ENCODE data around the gene DISC1.
"Not testable (repeated sequence)": the region's sequence is repeated elsewhere in the genome, so short reads cannot be mapped to it uniquely, and the experiment has no call there.

DISC1 gene

DNA sequence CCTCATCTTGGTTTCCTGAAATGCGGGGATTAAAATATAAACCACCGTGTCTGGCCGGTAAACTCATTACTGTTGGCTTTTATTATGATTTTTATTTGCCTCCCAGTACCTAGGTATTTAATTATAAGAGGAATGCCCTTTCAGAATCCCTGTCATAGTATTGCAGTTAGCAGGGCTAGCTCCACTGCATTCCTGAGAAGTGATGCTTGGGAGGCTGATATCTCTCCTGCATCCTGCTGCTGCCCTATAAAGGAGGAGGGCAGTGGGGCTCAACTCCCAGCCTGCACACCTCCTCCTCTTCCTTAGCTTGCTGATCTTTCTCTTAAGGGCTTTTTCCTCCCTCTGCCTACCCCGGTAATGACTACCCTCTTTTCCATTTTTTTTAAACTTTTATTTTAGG lies 19.9 kb upstream of the DISC1 start:
- DNase-seq (ENCODE audit: low read depth) = no peak

DNA sequence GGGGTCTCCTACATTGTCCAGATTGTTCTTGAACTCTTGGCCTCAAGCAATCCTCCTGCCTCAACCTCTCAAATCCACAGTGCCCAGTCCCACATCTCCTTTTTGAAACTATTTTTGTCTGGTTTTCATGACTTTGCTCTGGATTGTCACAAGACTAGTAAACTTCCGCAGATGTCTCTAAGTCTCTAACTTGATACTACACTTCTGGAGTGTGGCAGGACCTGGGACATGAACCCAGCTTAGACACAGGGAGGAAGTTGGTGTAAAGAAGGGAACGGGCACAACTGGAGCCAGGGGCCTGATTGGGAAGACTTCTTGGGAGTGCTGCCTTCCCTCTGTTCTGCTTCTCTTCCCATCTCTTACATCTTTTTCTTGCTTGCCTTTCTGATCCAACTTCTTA lies 16.2 kb upstream of the DISC1 start:
- no peak for DNase-seq (ENCODE audit: low read depth)

DNA sequence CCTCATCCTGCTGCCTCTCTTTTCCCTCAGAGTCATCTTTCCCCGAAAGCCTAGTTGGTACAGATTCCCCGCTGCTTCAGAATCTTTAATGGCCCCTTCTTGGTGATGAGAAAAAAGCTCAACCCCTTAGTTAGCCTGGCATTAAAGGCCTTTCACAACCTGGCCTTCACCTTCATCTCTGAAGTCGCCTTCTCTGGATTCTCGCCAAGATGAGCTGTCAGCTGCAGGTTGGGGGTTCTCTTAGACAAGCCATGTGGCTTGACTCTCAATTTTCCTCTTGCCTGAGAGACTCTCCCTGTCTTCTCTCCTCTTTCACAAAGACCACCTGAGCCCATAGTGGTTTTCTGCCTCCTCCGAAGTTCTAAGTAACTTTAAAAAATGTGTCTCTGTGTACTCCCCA lies 15.5 kb upstream of the DISC1 start:
- no peak for DNase-seq (ENCODE audit: low read depth)

DNA sequence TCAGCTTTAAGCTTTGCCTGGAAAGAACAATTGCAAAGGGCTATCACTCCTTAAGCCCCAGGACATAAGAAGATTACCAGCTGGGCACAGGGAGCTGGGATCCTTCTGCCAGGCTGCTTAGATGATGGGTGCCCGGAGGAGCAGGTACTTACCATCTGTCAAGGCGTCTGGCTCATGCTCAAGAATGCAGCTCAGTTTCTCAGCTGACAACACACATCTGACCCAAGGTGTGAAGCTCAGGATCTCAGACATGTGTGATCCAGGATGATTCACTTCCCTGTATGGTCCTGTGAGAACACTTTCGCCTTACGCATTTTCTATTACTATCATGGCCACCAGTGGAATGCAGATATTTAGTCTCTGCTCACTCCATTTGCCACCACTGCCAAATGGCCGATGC lies 14.7 kb upstream of the DISC1 start:
- DNase-seq (ENCODE audit: low read depth) = no peak

DNA sequence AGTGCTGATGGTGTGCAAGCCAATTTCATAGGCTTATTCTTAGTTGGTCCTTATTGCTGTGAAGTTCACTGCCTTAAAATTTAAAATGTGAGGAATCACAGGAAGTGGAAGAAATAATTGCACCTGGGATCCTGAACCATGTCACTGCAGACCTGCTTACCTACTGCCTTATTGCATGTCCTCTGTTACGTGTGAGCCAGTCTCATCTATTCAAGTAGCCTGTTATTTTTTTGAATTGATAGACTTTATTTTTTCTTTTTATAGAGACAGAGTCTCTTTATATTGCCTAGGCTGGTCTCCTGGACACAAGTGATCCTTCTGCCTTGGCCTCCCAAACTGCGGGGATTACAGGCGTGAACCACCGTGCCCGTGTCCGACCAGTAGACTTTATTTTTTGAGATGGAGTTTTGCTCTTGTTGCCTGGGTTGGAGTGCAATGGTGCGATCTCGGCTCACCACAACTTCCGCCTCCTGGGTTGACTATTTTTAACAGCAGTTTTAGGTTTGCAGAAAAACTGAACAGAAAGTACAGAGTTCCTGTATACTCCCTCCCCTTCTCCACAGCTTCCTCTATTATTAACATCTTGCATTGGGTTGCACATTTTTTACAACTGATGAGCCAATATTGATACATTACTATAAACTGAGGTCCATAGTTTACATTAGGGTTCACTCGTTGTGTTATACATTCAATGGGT lies 14.0 kb upstream of the DISC1 start:
- no peak for DNase-seq (ENCODE audit: low read depth)

DNA sequence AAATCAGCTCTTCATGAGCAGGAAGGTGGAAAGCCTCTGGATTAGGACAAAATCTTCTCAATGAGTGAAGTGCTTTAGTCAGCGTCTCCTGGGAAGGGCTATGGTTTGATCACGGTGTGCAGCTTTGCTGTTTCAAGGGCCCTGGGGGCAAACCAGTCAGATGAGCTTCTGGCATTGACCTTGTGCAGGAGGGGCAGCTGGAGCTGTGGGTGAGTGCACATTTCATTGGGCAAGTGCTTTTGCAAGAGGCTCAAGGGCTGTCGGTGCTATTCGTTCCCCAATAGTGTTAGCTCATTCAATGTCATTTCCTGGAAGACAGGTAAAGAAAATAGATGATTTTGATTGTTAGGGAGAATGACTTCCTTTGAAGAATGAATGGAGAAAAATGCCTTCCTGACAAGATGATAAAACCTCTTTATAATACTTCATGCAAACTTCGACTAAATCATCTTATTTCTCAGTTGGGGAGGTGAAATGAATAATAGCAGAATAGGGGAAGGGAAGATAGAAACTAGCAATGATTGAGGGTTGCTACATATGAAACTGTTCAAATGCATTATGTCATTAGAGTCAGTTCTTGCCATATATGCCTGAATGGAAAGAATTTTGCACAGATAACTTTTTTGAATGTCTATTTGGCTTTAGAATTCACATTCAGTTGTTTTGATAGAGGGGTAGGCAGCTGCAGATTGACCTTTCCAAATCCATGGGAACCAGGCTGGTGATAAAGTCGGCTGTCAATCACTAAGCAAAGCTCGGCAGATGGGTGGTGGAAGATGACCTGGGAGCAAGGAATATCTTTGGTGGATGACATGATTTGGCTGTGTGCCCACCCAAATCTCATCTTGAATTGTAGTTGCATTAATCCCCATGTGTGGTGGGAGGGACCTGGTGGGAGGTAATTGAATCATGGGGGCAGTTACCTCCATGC lies 12.9 kb upstream of the DISC1 start:
- no peak for DNase-seq (ENCODE audit: low read depth)

DNA sequence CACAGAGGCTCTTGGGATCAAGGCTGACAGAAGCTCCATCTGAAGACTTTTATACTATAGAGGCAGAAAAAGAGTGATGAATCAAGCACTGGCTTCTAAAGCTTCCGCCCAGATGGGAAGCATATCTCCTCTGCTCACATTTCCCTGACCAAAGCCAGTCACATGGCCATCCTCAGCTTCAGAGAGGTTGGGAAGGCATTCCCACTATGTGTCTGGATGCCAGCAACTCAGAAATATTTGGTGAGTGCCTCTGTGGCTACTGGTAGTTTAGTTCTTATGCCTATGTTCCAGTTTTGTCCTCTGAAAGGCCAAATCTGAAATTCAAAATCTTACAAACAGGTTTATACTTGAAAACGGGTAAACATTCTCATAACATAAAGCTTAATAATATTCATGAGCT lies 9.9 kb upstream of the DISC1 start:
- DNase-seq (ENCODE audit: low read depth) = no peak

DNA sequence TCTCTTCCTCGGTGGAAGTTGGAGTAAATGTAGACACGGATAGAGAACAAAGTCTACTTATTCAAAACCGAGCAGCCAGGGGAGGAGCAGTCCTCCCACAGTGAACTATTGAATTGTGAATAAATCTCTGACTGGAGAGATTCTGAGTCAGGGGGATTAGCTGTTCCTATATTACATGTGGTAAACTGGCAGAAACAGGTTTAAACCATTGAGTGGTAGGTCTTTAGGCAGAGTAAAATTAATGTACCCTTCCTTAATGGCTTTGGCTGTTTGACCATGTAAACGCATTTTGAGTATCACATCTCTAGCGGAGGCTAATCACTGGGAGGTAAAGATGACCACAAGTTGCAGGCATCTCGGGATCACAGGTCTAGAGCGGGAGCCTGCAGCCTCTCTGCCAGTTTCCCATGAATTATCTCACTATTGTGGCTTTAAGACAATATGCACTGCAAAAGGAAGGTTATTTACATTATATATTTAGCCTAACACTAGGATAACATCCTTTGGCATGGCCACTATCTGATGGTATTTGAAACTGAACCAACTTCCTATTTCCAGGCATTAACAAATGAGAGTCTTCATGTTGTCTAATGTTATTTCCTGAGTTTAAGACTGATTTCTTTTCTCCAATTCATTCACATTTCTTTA lies 7.9 kb upstream of the DISC1 start:
- no peak for DNase-seq (ENCODE audit: low read depth)

DNA sequence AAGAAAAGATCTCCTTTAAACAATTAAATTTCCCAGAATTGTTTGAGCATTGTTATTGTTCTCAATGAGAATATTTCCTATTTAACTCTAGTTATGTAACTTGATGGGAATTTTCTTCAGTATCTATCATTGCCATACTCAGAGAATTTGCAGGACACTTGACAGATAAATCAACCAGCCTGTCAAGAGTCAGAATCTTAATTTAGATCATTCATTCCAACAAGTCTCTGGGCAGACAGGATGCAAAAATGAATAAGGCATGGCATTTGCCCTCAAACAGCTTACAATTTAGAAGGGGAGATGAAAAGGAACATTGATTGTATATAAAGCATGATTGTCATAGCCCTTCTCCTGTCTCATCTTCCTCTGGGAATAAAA lies 7.3 kb upstream of the DISC1 start:
- no peak for DNase-seq (ENCODE audit: low read depth)

DNA sequence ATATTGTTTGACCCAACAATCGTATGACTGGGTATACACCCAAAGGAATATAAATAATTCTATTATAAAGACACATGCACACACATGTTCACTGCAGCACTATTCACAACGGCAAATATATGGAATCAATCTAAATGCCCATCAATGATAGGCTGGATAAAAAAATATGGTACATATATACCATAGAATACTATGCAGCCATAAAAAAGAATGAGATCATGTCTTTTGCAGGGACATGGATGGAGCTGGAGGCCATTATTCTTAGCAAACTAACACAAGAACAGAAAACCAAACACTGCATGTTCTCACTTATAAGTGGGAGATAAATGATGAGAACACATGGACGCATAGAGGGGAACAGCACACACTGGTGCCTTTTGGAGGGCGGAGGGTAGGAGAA lies 1.5 kb upstream of the DISC1 start:
- not testable (repeated sequence) for DNase-seq (ENCODE audit: low read depth)

DNA sequence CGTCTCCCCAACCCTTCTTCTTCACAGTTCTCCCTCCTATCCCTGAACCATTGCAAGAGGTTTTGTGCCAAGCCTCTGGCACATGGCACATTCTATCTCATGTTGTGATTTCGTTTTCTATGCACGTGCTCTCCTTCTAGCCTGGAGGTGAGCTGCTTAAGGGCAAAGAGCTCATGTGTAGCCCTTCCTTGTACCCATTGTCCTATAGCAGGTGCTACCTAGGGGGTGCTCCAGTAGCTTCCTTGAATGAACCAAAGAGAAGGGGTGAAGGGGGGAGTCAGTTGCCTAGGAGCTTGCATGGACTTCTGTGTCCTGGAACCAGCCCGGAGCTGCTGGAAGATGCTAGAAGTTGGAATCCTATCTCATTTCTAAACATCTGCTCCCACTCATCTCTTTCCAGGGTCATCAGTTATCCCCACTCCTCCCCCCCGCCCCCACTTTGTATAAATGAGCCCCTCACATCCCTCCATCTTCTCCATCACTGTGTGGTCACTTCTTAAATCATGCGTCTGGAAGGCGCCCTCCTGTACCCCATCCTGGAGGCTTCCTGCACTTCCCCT lies 535 bp upstream of the DISC1 start:
- DNase-seq (ENCODE audit: low read depth) = no peak

DNA sequence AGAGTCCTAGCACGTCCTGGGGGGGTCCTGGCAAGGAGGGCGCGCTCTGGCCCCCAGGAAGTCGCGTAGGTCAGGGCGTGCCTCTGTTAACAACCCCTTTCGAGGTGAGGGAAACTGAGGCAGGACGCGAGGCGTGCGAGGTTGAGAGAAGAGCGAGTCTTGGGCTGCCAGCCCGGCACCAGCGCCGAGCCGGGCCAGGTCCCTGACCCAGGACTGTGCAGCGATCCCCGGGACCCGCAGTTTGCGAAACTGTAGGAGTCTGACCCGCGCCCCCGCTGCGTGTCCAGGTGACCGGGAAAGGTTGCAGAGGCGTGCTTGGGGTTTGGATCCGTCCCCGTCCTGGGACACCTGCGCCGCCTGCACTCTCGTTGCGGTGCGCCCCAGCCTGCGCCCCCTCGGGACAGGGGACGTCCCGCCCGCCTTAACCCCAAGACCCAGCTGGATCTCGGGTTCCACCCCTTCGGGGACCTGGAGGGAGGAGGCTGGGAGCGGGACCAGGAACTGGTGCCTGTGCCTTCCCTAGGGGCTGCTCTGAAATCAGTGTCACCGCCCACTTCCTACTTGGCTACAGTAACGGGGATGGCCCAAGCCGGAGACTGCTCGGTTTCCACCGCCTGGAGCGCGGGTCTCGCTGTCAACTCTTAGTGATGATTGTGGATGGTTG lies 493 bp downstream of the DISC1 start:
- DNase-seq (ENCODE audit: low read depth) = peak; percentile 11

DNA sequence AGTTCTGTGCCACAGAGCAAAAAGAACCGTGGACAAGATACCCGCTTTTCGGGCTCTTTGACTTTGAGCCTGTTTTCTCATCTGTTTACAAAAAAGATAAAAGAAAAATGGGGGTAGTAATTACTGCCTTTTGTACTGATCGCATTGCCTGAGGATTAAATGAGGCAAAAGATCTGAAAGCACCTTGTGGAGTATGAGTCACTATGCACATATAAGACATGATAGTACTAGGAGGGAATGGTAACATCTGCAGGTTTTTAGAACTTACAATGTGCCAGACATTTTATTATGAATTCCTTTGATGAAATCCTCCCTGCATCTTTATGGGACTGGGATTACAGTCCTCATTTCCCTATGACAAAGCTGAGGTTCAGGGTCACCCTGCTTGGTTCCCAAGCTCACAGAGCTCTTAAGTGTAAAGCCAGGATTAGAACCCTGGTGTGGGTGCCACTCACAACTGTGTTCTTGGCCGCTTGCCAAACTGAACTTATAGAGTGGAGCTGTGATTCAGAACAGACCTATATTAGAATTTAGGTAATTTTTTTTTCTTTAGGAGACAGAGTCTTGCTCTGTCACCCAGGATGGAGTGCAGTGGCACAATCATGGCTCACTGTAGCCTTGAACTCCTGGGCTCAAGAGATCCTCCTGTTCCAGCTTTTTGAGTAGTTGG lies 1.8 kb downstream of the DISC1 start:
- DNase-seq (ENCODE audit: low read depth) = peak; percentile 44

DNA sequence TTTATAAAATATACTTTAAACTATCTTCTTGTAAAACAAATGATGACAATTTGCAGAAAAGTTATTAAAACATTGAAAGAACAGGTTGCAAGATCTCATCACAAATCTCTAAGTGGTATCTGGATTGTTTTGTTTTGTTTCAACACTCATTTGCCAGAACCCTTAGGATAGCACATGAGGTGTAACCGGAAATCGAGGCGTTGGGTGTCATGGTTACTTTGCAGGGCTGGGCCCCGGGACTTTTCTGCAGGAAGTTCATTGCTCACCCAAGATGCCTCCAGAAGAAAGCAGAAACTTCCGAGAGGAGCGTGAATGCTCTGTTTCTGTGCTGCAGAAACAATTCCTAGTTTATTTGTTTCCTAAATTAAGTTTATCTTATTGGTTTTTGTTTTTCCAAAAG lies 2.5 kb downstream of the DISC1 start:
- DNase-seq (ENCODE audit: low read depth) = no peak

DNA sequence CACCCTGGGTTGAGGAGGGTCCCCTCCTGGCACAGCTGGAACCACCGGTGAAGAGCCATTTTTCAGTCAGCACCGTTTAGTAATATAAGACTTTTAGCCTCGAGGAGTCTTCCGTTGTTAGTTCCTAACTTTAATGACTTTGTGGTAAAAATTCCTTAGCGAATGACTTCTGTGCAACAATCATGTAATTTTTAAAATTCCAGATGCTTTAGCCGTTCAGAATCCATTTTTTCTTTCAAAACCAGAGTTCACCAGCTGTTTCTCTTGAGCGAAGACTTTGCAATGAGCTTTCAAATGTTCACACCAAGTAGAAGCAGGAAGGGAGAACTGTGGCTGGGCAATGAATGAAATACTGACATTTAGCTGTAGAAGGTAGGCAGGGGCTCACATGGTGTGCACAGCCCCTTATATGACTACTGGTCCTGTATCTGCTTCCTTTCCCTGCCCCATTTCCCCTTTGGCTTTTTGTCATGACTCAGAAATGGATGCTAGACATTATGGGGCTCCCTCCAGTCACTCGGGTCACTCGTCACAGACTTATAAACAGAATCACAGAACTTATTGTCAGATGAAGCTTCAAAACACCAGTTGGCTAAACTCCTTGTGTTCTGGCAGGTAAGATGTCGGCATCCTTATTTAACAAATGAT lies 4.1 kb downstream of the DISC1 start:
- DNase-seq (ENCODE audit: low read depth) = no peak

DNA sequence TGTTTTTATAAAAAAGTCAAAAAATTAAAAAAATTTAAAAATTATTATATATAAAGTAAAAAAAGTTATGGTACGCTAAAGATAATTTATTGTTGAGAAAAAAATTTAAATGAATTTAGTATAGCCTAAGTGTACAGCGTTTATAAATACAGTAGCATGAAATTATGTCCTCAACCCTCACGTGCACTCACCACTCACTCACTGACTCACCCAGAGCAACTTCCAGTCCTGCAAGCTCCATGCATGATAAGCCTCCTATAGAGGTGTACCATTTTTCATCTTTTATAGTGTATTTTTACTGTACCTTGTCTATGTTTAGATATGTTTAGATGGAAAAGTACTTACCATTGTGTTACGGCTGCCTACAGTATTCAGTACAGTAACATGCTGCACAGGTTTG lies 5.1 kb downstream of the DISC1 start:
- DNase-seq (ENCODE audit: low read depth) = no peak

DNA sequence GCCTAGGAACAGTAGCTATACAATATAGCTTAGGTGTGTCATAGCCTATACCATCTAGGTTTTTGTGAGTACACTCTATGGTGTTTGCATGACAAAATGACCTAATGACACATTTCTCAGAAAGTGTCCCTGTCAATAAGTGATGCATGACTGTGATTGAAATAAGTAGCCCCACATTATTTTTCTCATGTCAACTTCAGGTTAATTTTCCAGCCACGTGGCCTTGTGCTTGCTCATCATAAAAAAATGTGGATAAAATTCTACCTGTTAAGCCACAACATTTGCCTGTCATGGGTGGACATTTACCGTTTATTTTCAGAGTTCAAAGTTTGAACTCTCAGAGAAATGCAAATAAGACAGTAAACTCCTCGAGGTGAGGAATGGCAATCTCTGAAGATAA lies 5.5 kb downstream of the DISC1 start:
- no peak for DNase-seq (ENCODE audit: low read depth)

DNA sequence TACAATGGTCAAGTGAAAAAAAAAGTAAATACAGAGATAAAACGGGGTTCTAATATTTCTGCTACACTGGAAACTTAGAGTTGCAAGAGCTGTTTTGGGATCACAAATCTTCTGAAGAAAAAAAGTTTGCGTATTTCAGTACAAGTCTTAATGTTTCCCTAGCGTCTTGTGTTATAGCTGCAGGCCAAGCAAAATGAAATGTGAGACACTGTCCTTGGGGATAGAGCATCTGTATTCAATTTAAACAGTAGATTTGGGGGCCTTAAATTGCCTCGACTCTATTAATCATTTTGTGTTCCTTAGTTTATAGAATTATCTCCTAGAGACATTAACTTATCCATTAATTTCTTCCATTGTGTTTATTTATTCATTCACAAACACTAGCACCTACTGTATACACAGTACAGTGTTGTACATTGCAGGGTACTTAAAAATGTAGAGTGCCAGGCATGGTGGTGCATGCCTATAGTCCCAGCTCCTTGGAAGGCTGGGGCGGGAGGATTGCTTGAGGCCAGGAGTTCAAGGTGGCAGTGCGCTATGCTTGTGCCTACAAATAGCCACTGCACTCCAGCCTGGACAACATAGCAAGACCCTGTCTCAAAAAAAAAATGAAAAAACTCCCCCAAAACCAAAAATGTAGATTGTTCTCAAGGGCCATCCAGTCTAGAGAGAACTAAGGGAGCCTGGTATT lies 7.9 kb downstream of the DISC1 start:
- no peak for DNase-seq (ENCODE audit: low read depth)

DNA sequence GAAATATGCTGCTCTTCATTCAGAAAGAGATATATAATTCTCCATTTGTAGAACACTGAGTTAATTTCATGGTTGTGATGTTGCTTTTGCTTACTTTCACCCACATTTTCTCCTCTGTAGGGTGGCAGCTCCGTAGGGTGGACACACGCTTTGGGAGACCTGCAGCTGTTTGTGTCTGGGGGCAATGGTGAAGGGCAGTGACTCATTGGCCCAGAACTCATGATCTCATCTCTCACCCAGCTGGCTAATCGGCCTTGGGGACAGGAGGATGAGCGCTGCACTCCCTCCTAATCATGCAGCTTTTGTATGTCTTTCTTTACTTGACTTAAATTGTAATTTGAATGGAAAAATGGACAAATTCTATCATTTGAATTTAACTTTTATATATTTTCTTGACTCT lies 9.6 kb downstream of the DISC1 start:
- DNase-seq (ENCODE audit: low read depth) = no peak

DNA sequence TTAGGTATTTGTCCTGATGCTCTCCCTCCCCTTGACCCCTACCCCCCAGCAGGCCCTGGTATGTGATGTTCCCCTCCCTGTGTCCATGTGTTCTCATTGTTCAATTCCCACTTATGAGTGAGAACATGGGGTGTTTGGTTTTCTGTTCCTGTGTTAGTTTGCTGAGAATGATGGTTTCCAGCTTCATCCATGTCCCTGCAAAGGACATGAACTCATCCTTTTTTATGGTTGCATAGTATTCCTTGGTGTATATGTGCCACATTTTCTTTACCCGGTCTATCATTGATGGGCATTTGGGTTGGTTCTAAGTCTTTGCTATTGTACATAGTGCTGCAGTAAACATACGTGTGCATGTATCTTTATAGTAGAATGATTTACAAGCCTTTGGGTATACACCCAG lies 10.3 kb downstream of the DISC1 start:
- not testable (repeated sequence) for DNase-seq (ENCODE audit: low read depth)

DNA sequence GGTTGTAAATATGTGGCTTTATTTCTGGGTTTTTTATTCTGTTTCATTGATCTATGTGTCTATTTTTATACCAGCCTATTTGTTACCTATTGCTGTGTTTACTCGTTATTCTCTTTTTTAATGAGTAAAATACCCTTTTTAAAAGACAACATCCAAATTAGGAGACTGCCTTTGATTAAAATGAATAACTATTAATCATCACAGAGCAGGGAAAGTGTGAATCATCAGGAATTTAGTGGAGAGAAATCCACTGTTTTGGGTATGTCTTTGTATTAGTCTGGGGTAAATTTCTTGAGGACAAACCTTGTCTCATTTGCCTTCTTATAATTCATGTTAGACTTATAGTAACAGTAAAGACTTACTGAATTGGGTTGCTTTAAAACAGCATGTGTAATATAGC lies 12.1 kb downstream of the DISC1 start:
- no peak for DNase-seq (ENCODE audit: low read depth)
